ENCODE measurements around the gene SLC30A3.

GRCh38 chr2:27285481-27285880 is 22.6 kb upstream of the SLC30A3 start:
- no peak for TF ChIP-seq CTCF (IDR thresholded peaks at IDR 0.05)
- TF ChIP-seq POLR2AphosphoS5 (IDR thresholded peaks at IDR 0.05): no peak
- TF ChIP-seq POLR2A (IDR thresholded peaks at IDR 0.05): no peak
